ENCODE results near the gene PARD3.
"Not testable (repeated sequence)": the region's sequence is repeated elsewhere in the genome, so short reads cannot be mapped to it uniquely, and the experiment has no call there.

The PARD3 gene

DNA sequence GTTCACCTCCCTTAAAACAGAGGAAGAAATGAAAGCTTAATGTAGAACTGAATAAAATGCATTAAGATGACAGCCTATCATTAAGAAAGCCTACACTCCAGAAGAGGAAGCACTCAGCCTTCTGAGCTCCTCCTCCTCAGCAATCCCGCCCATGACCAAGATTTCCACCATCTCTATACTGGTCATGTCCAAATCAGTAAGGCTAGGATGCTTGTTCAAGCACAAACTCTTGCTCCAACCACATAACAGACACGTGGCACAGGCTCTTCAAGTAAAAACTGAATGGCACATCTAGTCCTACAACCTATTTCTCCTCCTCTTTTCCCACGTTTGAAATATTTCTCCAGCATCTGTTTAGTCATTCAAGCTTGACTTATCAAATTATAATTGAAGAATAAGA lies 454.1 kb downstream of the PARD3 start:
- DNase-seq = no peak

- no peak for DNase-seq
Measured at GRCh38 chr10:34359435-34359813, 455.7 kb downstream of the PARD3 start.

DNA sequence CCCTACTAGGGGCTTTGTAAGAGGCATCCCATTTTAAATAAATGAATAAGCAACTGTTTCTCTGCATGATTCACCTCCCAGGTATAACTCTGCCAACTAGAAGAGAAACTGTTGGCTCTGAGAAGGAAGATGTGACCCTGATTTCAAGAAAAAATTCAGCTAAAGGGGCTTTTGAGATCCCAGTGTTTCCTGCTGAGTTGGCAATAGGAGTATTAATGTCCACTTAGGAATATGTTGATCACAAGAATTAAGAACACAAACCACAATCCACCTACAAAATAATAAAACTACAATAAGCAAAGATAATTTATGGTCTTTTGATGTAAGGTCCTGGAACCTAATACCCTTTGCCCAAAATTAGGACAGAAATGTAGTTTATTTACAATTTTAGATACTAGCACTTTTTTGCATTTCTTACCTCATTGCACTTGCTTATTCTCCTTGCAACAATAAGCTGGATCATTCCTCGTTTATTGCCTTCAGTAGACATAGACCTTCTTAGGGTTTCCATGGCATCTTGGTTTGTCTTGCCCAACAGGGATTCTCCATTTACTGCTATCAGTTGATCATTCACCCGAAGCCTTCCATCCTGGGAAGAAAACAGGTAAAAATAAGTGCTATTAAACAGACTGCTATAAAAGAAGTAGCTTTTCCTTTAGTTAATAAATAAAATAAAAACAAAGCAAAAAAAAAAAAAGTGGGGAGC lies 456.2 kb downstream of the PARD3 start:
- DNase-seq = no peak

DNA sequence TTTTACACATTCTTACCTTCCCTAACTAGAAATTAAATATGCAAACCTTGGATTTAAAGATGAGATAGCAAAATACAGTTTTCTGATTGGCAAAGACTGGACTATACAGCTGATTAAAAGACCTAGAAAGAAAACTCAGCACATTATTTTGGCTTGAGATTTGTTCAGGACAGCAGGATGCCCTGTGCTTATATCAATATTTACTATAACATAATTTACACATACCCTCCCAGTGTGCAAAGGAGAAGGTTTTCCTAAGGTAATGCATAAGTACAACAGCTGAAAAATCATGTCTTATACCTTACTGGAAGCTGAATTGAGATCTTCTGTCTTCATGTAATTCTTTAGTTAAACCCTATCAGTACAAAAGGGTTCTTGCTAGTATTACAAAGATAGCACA lies 458.6 kb downstream of the PARD3 start:
- DNase-seq = no peak

DNA sequence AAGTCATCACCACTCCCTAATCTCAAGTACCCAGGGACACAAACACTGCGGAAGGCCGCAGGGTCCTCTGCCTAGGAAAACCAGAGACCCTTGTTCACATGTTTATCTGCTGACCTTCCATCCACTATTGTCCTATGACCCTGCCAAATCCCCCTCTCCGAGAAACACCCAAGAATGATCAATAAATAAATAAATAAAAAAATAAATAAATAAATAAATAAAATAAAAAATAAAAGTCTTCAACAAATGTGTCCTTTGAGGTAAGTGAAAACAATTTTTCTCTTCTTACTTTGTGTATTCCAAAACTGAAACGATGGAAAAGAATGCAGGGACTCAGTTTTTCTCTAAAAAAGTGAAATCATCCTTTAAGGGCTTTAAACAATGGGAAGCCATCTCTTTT lies 461.6 kb downstream of the PARD3 start:
- DNase-seq = not testable (repeated sequence)

DNA sequence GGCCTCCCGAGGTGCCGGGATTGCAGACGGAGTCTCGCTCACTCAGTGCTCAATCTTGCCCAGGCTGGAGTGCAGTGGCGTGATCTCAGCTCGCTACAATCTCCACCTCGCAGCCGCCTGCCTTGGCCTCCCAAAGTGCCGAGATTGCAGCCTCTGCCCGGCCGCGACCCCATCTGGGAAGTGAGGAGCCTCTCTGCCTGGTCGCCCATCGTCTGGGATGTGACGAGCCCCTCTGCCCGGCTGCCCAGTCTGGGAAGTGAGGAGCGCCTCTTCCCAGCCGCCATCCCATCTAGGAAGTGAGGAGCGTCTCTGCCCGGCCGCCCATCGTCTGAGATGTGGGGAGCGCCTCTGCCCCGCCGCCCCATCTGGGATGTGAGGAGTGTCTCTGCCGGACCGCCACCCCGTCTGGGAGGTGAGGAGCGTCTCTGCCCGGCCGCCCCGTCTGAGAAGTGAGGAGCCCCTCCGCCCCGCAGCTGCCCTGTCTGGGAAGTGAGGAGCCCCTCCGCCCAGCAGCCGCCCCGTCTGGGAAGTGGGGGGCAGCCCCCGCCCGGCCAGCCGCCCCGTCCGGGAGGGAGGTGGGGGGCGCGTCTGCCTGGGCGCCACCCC lies 462.4 kb downstream of the PARD3 start:
- DNase-seq = not testable (repeated sequence)

DNA sequence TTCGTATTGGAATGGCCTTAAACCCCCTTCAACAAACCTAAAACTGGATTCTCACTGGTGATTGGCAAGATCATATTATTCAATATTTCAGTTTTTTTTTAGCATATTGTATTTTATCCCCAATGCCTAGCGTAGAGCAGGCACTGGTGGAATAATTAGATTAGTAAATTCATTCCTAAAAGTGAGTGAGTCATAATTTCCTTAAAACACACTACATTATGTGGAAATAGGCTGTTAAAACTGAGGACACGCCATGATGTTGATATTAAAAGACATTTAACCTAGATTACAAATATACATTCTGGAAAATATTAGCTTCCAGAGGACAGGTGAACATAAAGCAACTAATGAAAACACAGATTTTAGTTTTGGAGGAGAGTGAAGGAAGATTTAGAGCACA lies 463.9 kb downstream of the PARD3 start:
- DNase-seq = no peak

GRCh38 chr10:34348917-34349485 lies 466.1 kb downstream of the PARD3 start:
- DNase-seq = no peak

DNA sequence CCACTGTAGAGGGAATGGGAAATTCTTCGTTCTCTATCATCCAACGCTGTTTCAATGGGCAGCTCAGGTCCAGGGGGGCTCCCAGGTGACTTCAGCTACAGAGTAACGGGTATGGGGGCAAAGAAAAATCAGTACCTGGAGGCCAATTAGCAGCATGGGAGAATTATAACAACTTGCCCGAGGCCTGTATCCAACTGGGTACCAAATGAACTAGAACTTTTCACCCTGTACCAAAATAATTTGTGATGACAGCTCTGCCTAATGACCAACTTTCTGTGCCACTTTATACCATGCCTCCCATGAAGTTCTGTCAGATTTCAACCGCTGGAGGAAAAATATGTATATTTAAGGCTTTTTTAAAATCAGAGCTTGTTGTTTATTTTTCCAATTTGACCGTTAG lies 467.1 kb downstream of the PARD3 start:
- DNase-seq = no peak

- DNase-seq = no peak
Measured at GRCh38 chr10:34347131-34347530, 468.0 kb downstream of the PARD3 start.

GRCh38 chr10:34346516-34347100 lies 468.5 kb downstream of the PARD3 start:
- DNase-seq = no peak

DNA sequence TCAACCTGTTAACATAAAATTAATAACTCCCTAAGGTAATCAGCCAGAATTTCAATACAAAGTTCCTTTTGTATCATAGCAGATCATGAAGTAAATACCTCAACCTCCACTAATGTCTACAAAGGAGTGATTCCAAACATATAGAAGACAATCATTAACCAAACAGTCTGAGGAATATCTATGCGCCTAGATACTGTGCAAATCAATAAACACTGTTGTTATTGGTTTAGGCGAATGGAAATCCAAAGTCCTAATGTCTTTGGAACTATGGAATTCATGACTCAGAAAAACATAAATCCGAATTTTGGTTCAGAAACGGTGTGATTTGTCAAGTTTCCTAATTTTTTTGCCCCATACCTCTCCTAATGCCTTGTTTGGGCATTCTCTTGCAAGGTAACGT lies 469.7 kb downstream of the PARD3 start:
- no peak for DNase-seq

GRCh38 chr10:34343764-34344163 lies 471.3 kb downstream of the PARD3 start:
- no peak for DNase-seq

GRCh38 chr10:34341473-34341872 lies 473.6 kb downstream of the PARD3 start:
- DNase-seq = peak; percentile 66

DNA sequence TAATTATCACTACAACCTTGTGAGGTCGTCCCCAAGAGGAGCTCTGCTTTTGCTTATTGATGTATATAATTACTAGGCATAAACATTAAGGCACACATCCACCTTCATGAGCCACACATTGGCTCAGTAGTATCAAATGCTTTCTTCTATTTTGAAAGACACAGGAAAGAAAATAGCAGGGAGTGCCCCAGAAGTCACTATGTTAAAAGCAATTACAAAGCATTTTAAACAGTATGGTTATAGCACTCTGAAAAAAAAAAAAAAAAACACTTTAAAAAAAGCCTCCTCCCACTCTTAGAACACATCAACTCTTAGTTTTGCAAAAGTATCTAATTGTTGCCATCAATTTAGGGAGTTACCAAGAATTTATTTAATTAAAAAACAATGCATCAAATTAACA lies 474.2 kb downstream of the PARD3 start:
- no peak for DNase-seq

DNA sequence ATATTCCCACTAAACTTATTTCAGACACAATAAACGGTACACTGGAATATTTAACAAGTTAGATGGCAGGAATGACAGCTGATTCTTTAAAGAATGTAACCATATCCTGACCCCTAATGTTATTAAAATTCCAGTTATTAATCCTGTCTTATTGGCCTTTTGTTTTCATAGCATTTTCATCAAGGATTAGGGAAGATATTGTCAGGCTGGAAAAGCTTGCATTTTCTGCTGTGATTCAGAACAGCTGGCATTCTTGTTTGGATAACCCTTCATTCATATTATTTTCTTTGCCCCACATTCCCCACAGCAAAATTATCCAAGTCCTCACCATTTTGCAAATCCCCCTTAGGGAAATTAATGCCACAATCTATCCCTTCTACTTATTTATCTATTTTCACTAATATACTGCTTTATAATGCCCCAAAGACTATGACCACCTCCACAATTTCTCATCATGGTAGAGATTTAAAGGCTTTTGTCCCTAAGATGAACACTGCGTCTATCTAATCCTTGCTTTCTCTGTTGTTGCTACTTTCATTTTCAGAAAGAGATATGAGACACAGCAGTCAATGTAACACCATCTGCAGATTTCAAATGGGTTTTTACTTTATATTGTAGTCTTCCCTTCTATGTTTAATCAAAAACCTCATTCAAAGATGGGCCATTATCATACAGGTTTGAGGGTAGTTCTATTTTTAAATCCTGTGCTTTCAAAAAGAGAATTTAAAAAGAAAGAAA lies 475.1 kb downstream of the PARD3 start:
- no peak for DNase-seq

DNA sequence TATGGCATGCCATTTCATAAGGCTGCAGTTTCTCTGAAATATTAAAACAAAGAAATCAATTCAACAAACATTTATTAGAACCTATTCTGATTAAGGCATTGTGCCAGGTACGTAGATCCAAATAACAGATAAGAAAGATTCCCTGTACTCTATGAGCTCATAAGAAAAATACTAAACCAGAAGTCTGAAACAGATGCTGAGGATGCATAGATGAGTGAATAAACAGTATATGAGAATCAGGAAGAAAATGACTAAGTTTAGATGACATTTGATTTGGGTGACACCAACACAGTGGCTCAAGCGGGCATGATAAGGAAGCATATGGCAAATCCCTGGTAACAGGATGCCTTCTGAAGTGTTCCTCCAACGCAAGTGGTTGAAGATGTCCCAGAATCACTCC lies 477.2 kb downstream of the PARD3 start:
- no peak for DNase-seq

DNA sequence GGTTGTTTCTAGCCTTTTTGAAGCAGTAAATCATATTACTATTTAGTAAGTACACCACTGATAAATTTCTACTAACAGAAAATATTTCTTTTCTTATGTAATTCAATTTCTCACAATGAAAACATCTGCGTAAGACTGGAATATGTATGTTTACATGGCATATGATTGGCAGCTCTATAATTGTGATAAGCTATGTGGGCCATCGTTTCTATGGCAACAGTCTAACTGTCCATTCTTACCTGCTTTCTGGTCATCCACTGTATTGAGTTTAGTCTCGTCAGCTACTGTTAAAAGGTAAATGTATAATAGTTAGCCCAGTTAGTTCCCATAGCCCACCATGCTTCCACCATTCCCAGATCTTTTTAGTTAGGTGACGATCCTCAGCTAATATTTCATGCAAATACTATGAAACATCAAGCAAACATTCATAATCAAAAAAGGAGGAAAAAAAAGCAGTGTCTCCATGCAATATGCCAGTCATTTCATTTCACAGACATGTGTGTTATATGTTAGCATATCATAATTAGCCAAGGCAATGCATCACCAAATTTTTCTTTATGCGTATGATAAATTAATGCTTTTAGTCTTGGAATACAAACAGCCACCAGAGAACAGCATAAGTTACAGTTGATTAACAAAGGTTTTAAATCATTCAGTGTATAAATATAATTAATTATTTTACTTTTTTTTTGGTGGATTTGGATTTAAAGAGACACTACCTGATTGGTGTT lies 479.0 kb downstream of the PARD3 start:
- DNase-seq = no peak

GRCh38 chr10:34334908-34335307 lies 480.2 kb downstream of the PARD3 start:
- DNase-seq = no peak

GRCh38 chr10:34333513-34333912 lies 481.6 kb downstream of the PARD3 start:
- DNase-seq = no peak

- no peak for DNase-seq
Measured at GRCh38 chr10:34327184-34327583, 487.9 kb downstream of the PARD3 start.

- DNase-seq = no peak
Measured at GRCh38 chr10:34323192-34323591, 491.9 kb downstream of the PARD3 start.

DNA sequence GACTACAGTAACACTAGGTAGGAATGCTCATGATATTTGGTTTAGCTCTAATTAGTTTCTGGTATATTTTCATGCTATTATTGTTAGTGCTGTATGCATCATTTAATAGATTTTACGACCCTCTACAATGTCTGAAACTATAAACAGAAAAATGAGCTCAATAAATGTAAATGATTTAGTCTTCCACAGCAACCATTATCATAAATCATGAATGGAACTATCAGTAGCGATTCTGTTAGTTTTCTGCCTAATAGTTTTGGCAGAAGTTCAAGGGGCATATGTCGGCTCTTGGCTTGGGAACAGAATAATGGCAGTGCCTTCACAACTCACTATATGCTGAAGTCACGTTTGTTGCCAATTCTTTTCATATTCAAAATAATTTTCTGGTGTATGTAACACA lies 494.8 kb downstream of the PARD3 start:
- no peak for DNase-seq

All from NCI-H2227 treated with DMSO at 0.1 percent for 48 hours (cell line).